ENCODE results near the gene MBTPS1. TPM values are rescaled to one million over a fixed set of nuclear protein-coding genes. Genes with fewer than 3 reads are reported as not detected.

Gene MBTPS1
- total RNA-seq, 4 donors from 2014 or later, result 126 to 185 (median 166) TPM

GRCh38 chr16:84033251-84034195 is 83.2 kb downstream of the MBTPS1 start:
- no peaks in the 10 kb centered on the region for H3K9me3 ChIP-seq
- no peak for DNase-seq
- 82% methylated on average over 20 to 25 of the region's 25 CpGs for WGBS, 2 donors
- no peak for TF ChIP-seq POLR2A (IDR thresholded peaks at IDR 0.05)
- TF ChIP-seq, protein P1, sequence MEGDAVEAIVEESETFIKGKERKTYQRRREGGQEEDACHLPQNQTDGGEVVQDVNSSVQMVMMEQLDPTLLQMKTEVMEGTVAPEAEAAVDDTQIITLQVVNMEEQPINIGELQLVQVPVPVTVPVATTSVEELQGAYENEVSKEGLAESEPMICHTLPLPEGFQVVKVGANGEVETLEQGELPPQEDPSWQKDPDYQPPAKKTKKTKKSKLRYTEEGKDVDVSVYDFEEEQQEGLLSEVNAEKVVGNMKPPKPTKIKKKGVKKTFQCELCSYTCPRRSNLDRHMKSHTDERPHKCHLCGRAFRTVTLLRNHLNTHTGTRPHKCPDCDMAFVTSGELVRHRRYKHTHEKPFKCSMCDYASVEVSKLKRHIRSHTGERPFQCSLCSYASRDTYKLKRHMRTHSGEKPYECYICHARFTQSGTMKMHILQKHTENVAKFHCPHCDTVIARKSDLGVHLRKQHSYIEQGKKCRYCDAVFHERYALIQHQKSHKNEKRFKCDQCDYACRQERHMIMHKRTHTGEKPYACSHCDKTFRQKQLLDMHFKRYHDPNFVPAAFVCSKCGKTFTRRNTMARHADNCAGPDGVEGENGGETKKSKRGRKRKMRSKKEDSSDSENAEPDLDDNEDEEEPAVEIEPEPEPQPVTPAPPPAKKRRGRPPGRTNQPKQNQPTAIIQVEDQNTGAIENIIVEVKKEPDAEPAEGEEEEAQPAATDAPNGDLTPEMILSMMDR (IDR thresholded peaks at IDR 0.05), result no peak
- no peaks in the 10 kb centered on the region for H3K4me1 ChIP-seq
- H3K36me3 ChIP-seq, result no peaks in the 10 kb centered on the region
- intact Hi-C loops (cut with DNase I), result no loop called here
- no peak overlapping the region for H3K27ac ChIP-seq
- no peak overlapping the region for H3K4me3 ChIP-seq (replicated peaks in 1 of 3)
- H3K27me3 ChIP-seq, result no peaks in the 10 kb centered on the region

GRCh38 chr16:84032458-84033178 is 84.1 kb downstream of the MBTPS1 start:
- H3K27me3 ChIP-seq, result no peaks in the 10 kb centered on the region
- TF ChIP-seq, protein P1 (IDR thresholded peaks at IDR 0.05), result no peak
- no peak for TF ChIP-seq POLR2A (IDR thresholded peaks at IDR 0.05)

GRCh38 chr16:84031556-84031955 is 85.2 kb downstream of the MBTPS1 start:
- Histone ChIP-seq H3K4me3 (replicated peaks in 1 of 3) (no peak overlapping the region), H3K4me1 (no peaks in the 10 kb centered on the region), H3K36me3 (no peaks in the 10 kb centered on the region), H3K27me3 (no peaks in the 10 kb centered on the region), H3K27ac (no peak overlapping the region), H3K9me3 (no peaks in the 10 kb centered on the region)
- WGBS, 2 donors, result 83 to 87% methylated on average over 15 to 17 of the region's 17 CpGs
- no peak for DNase-seq
- intact Hi-C loops (cut with DNase I), result no loop called here
- TF ChIP-seq, protein P1 (IDR thresholded peaks at IDR 0.05), result no peak
- no peak for TF ChIP-seq POLR2A (IDR thresholded peaks at IDR 0.05)

More at GRCh38 chr16:84032458-84033178, 84.1 kb downstream of the MBTPS1 start:
- Histone ChIP-seq H3K36me3 (no peaks in the 10 kb centered on the region), H3K9me3 (no peaks in the 10 kb centered on the region), H3K27ac (no peak overlapping the region), H3K4me1 (no peaks in the 10 kb centered on the region), H3K4me3 (replicated peaks in 1 of 3) (no peak overlapping the region)
- intact Hi-C loops (cut with DNase I), result no loop called here
- peak; percentile 28 to 65 for DNase-seq
- 50 to 53% methylated on average over 14 to 15 of the region's 15 CpGs for WGBS, 2 donors

DNA sequence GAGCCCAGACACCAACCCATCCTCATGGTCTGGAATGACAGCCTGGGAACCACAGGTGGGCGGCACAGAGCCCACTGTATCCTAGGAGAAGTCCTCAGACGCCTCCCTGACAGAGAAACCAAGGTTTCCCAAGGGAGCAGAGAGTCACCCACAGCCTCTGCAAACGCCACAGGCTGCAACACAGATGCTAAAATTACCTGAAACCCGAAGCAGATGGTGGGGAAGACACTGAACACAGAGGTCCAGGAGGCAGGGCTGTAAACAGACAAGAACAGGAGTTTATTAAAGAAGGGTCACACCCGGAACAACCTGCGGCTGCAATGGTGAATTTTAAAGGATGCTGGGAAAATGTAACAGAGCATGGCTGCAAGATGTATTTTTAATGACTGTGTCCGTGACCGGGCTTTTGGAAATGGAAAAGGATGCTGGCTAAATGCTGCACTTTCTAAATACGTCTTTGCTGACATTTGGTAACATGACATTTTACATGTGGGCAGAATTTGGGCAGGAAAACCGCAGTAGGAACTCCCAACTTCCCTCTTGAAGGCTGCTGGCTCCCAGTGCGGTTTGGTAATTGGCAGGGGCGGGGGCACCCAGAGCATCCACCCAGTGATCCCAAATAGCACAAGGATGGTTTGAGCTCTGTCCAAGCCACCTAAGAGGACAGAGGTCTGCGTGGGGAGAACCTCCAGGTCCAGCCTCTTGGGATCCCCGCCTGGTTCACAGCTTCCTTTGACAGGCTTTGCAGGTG is 87.3 kb downstream of the MBTPS1 start:
- Histone ChIP-seq H3K27ac (no peak overlapping the region), H3K4me1 (no peaks in the 10 kb centered on the region), H3K27me3 (no peaks in the 10 kb centered on the region), H3K36me3 (no peaks in the 10 kb centered on the region), H3K9me3 (no peaks in the 10 kb centered on the region), H3K4me3 (replicated peaks in 1 of 3) (no peak overlapping the region)
- intact Hi-C loops (cut with DNase I), result no loop called here
- no peak for DNase-seq
- TF ChIP-seq, protein P1 (IDR thresholded peaks at IDR 0.05), result no peak
- TF ChIP-seq POLR2A (IDR thresholded peaks at IDR 0.05), result no peak
- 77 to 83% methylated on average over 13 to 14 of the region's 14 CpGs for WGBS, 2 donors

All from thyroid gland (tissue), 4 donors.